Lower leg skin (tissue), 3 donors: ENCODE results near the gene ERF.

Experiments
- POLR2A ChIP-seq, 2 donors: fragments of 450-650 bp; IDR thresholded peaks; one replicate each; pipeline ENCODE4 v1.6.1; 2016 to 2017; ENCODE audit warnings: antibody characterized with exemption in 2 of 2, mild to moderate bottlenecking in 1 of 2, moderate library complexity in 1 of 2
- TF ChIP-seq, protein P1 (sequence below), 3 donors: fragments of 450-650 bp; IDR thresholded peaks; one replicate each; pipeline ENCODE4 v1.5.1; 2016; ENCODE audit warnings: antibody characterized with exemption in 3 of 3, mild to moderate bottlenecking in 3 of 3, moderate library complexity in 2 of 3

DNA sequence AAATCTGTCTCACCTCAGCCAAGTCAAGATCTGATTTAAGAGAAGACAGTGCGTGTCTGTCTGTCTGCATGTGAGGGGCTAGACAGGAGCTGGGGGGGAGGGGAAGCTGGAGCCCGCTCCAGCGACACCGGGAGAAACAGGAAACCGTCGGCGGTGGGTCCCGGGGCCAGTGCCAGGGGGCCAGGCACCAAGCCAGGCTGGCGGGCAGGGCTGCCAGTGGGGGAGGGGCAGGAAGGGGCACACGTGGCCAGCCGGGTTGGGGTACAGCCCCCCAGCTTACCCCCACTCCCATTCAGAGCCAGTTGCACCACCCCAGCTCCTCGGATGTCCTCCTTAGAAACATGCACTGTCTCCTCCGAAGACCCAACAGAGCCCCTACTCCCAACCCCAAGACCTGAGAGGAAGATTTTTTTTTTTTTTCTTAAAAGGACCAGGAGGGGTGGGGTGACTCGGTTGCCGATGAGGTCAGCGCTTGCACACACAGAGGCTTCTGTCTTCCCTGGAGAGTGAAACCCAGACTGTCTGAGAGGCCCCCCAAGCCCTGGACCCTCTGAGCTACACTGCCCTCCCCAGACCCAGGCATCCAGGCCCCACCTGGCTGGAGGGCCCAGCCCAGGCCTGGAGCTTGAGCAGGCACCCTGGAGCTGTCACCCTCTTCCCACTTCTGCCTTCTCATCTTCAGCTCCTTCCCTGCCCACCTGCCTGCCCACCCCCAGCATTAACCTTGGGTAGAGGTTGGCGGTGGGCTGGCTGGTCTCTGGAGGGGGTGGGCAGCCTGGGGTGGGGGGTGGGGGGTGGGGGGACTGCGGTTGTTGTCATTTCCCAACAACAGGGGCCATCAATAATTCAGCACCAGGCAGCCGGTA lies 4.0 kb downstream of the ERF start:
- TF ChIP-seq POLR2A (IDR thresholded peaks at IDR 0.05) = no peak
- TF ChIP-seq, protein P1, sequence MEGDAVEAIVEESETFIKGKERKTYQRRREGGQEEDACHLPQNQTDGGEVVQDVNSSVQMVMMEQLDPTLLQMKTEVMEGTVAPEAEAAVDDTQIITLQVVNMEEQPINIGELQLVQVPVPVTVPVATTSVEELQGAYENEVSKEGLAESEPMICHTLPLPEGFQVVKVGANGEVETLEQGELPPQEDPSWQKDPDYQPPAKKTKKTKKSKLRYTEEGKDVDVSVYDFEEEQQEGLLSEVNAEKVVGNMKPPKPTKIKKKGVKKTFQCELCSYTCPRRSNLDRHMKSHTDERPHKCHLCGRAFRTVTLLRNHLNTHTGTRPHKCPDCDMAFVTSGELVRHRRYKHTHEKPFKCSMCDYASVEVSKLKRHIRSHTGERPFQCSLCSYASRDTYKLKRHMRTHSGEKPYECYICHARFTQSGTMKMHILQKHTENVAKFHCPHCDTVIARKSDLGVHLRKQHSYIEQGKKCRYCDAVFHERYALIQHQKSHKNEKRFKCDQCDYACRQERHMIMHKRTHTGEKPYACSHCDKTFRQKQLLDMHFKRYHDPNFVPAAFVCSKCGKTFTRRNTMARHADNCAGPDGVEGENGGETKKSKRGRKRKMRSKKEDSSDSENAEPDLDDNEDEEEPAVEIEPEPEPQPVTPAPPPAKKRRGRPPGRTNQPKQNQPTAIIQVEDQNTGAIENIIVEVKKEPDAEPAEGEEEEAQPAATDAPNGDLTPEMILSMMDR (IDR thresholded peaks at IDR 0.05) = no peak
